SK-N-MC (cell line): ENCODE data around the gene SH2D3C.

ENCODE experiments used
- EZH2 ChIP-seq: fragments of 200-600 bp; sonication (generic); IDR thresholded peaks from one replicate; pipeline ENCODE4 v1.6.1; 2017; ENCODE audit warnings: antibody characterized with exemption
- FOXP2 ChIP-seq: optimal IDR thresholded peaks from 2 replicates; pipeline ENCODE3; 2011; ENCODE audit warnings: mild to moderate bottlenecking, moderate library complexity; ENCODE audit not compliant: insufficient read depth; ENCODE audit errors: extremely low read length, control extremely low read depth
- POLR2AphosphoS5 ChIP-seq: IDR thresholded peaks from 2 replicates; pipeline ENCODE4 v1.6.1; 2012; ENCODE audit warnings: mild to moderate bottlenecking, low read depth, low read length, borderline replicate concordance

- TF ChIP-seq EZH2 (no peak), POLR2AphosphoS5 (no peak), FOXP2 (no peak)
Measured at GRCh38 chr9:127762111-127762676, 16.3 kb downstream of the SH2D3C start.
